ENCODE measurements around the gene CHPF. TPM values are rescaled to one million over a fixed set of nuclear protein-coding genes. Genes with fewer than 3 reads are reported as not detected.

Gene CHPF
- total and polyA plus RNA-seq, 2 donors (not counting 1 experiment from before 2014, with no cell fraction given): 35.8 to 58.8 TPM

DNA sequence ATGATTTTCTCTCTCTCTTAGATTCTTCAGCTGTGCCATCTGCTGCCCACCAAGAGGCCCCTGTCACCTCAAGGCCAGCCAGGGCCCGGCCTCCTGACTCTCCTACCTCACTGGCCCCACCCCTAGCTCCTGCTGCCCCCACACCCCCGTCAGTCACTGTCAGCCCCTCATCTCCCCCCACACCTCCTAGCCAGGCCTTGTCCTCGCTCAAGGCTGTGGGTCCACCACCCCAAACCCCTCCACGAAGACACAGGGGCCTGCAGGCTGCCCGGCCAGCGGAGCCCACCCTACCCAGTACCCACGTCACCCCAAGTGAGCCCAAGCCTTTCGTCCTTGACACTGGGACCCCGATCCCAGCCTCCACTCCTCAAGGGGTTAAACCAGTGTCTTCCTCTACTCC is 54.3 kb downstream of the CHPF start:
- H3K79me2 ChIP-seq (ENCODE audit: control insufficient read depth, insufficient read depth, low read length): no peaks in the 10 kb centered on the region
- no peaks in the 10 kb centered on the region for H4K20me1 ChIP-seq (ENCODE audit: control insufficient read depth, extremely low read depth, insufficient read depth, low read length)
- H3K27me3 ChIP-seq (ENCODE audit: control insufficient read depth, insufficient read depth, low read length): peaks cover 24% of the 10 kb centered on the region
- no peak for DNase-seq (ENCODE audit: low read depth in 2 of 2)
- no peak overlapping the region for H2AFZ ChIP-seq (ENCODE audit: low read length)
- no peaks in the 10 kb centered on the region for H3K9me3 ChIP-seq (ENCODE audit: control insufficient read depth, insufficient read depth, low read depth, low read length)
- no peaks in the 10 kb centered on the region for H3K4me1 ChIP-seq (ENCODE audit: control insufficient read depth, extremely low read depth, insufficient read depth, low read length)
- no peaks in the 10 kb centered on the region for H3K36me3 ChIP-seq (ENCODE audit: control insufficient read depth, insufficient read depth, low read length)
- TF ChIP-seq CTCF (conservative IDR thresholded peaks at IDR 0.05 in 1 of 2, IDR thresholded peaks at IDR 0.05 in 1 of 2; ENCODE audit: low read depth in 1 of 2, low read length in 2 of 2) (no peak), EZH2 (IDR thresholded peaks at IDR 0.05; ENCODE audit: low read length, missing control alignments) (no peak)
- H3K27ac ChIP-seq (ENCODE audit: insufficient read depth, low read length): no peak overlapping the region
- no peak overlapping the region for H3K4me2 ChIP-seq (ENCODE audit: extremely low read depth, insufficient read depth, low read length)
- H3K4me3 ChIP-seq (replicated peaks in 1 of 4; ENCODE audit: control extremely low read depth in 1 of 4, insufficient read depth in 1 of 4, low read depth in 3 of 4, low read length in 4 of 4): no peak overlapping the region
- H3K9ac ChIP-seq (ENCODE audit: insufficient read depth, low read length): no peak overlapping the region

Other genes starting within 250 kb of the CHPF start
- gene PTPRN, start 234.4 kb downstream of the CHPF start, total RNA-seq: 3.5 and 10.8 TPM in 2 replicates
- gene PTPRN, start 234.4 kb downstream of the CHPF start, polyA plus RNA-seq: 0.28 and 0.55 TPM in 2 replicates
- gene RESP18, start 211.1 kb downstream of the CHPF start, total RNA-seq: not detected in 2 replicates
- not detected in 2 replicates for gene RESP18, start 211.1 kb downstream of the CHPF start, polyA plus RNA-seq
- 69.9 and 72.5 TPM in 2 replicates for gene DNPEP, start 155.9 kb downstream of the CHPF start, total RNA-seq
- 38.2 and 44.0 TPM in 2 replicates for gene DNPEP, start 155.9 kb downstream of the CHPF start, polyA plus RNA-seq
- 34.7 and 69.3 TPM in 2 replicates for gene DES, start 125.4 kb downstream of the CHPF start, total RNA-seq
- gene DES, start 125.4 kb downstream of the CHPF start, polyA plus RNA-seq: 3.8 and 11.0 TPM in 2 replicates
- gene SPEG, start 109.0 kb downstream of the CHPF start, total RNA-seq: 13.1 and 20.1 TPM in 2 replicates
- gene SPEG, start 109.0 kb downstream of the CHPF start, polyA plus RNA-seq: 5.6 and 9.5 TPM in 2 replicates
- gene GMPPA, start 44.9 kb downstream of the CHPF start, total RNA-seq: 36.5 and 38.3 TPM in 2 replicates
- 59.7 and 72.4 TPM in 2 replicates for gene GMPPA, start 44.9 kb downstream of the CHPF start, polyA plus RNA-seq
- under 0.01 and 0.33 TPM in 2 replicates for gene ASIC4, start 29.3 kb downstream of the CHPF start, total RNA-seq
- gene ASIC4, start 29.3 kb downstream of the CHPF start, polyA plus RNA-seq: not detected in 2 replicates
- 0.77 and 0.99 TPM in 2 replicates for gene TMEM198, start 219 bp upstream of the CHPF start, total RNA-seq
- gene TMEM198, start 219 bp upstream of the CHPF start, polyA plus RNA-seq: 0.49 and 0.70 TPM in 2 replicates
- gene OBSL1, start 27.7 kb upstream of the CHPF start, total RNA-seq: 28.7 and 34.4 TPM in 2 replicates
- 15.2 and 24.7 TPM in 2 replicates for gene OBSL1, start 27.7 kb upstream of the CHPF start, polyA plus RNA-seq
- gene INHA, start 28.5 kb upstream of the CHPF start, total RNA-seq: 0.26 and 0.50 TPM in 2 replicates
- 0.07 and 0.15 TPM in 2 replicates for gene INHA, start 28.5 kb upstream of the CHPF start, polyA plus RNA-seq
- gene STK11IP, start 54.0 kb upstream of the CHPF start, total RNA-seq: 12.8 and 16.8 TPM in 2 replicates
- gene STK11IP, start 54.0 kb upstream of the CHPF start, polyA plus RNA-seq: 5.6 and 6.7 TPM in 2 replicates
- 1.3 and 1.5 TPM in 2 replicates for gene SLC4A3, start 83.8 kb upstream of the CHPF start, total RNA-seq
- gene SLC4A3, start 83.8 kb upstream of the CHPF start, polyA plus RNA-seq: 0.93 and 1.4 TPM in 2 replicates